GM12865 (cell line): ENCODE measurements around the gene PDE3A.

Experiments used
- DNase-seq: peaks from one replicate; pipeline ENCODE4 v3.0.0; 2010; ENCODE audit warnings: low read depth
- H3K4me3 ChIP-seq: 2 replicates; pipeline ENCODE4 v1.5.1; 2011; ENCODE audit warnings: mild to moderate bottlenecking, low read depth, low read length, control low read depth
- TF ChIP-seq, protein P1 (sequence below): IDR thresholded peaks from 2 replicates; pipeline ENCODE4 v1.5.1; 2011; ENCODE audit warnings: low read length, control low read depth, low read depth, inconsistent platforms; ENCODE audit not compliant: insufficient read depth; ENCODE audit errors: missing control alignments

Gene PDE3A

DNA sequence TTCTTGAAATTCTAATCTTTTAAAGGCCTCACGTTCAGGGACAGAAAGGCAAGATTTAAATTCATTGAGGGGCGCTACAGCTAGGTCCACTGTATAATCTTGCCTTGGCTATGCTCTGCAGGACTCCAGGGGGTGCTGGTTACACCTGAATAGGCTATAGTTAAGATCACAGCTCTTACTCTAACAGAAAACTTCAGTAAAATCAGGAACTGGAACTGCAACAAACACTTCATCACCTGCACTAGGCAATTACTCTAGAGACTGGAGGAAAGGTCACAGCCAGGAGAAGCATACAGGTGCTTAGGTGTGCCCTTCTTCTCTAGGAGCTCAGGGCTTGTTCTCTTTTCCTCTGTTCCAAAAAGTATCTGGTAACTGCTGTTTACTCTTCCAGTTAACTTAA, 347.7 kb downstream of the PDE3A start:
- TF ChIP-seq, protein P1, sequence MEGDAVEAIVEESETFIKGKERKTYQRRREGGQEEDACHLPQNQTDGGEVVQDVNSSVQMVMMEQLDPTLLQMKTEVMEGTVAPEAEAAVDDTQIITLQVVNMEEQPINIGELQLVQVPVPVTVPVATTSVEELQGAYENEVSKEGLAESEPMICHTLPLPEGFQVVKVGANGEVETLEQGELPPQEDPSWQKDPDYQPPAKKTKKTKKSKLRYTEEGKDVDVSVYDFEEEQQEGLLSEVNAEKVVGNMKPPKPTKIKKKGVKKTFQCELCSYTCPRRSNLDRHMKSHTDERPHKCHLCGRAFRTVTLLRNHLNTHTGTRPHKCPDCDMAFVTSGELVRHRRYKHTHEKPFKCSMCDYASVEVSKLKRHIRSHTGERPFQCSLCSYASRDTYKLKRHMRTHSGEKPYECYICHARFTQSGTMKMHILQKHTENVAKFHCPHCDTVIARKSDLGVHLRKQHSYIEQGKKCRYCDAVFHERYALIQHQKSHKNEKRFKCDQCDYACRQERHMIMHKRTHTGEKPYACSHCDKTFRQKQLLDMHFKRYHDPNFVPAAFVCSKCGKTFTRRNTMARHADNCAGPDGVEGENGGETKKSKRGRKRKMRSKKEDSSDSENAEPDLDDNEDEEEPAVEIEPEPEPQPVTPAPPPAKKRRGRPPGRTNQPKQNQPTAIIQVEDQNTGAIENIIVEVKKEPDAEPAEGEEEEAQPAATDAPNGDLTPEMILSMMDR = peak; percentile 6
- DNase-seq = peak; percentile 2

DNA sequence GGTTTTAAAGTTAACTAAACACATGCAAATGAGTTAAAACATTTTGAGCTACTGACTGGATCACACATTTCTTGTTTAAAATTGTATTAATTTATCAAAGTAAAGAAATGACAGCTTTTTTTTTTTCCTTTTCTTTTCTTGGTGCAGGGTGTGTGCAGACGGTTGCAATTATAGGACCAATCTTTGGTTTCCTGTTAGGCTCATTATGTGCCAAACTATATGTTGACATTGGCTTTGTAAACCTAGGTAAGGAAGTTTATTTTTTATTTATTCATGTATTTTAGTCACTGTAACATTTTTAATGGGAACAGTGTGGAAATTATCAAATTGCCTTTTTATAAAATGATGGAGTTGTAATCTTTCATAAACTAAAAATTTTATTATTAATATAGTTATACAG, 348.6 kb downstream of the PDE3A start:
- H3K4me3 ChIP-seq = no peak overlapping the region
- TF ChIP-seq, protein P1 = no peak
- DNase-seq = no peak

More for the DNA sequence above, 347.7 kb downstream of the PDE3A start:
- H3K4me3 ChIP-seq = no peak overlapping the region

DNA sequence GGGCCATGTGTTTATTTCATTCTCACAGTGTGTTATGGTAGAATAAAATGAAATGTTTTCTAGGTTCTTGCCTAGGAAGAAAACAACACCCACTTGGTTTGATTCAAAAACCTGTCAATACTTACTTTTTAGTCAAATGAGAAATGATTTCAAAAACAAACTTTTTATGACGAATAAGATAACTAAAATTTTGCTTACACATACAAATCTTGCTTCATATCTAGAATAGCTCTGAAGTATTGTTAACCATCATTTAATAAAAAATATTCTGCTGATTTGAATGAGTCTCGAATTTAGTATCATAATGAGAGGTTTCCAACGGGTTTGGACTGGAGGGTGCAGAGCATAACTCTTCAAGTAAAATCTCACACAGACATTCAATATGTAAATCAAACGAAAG, 350.0 kb downstream of the PDE3A start:
- TF ChIP-seq, protein P1 = no peak
- H3K4me3 ChIP-seq = no peak overlapping the region
- DNase-seq = no peak

DNA sequence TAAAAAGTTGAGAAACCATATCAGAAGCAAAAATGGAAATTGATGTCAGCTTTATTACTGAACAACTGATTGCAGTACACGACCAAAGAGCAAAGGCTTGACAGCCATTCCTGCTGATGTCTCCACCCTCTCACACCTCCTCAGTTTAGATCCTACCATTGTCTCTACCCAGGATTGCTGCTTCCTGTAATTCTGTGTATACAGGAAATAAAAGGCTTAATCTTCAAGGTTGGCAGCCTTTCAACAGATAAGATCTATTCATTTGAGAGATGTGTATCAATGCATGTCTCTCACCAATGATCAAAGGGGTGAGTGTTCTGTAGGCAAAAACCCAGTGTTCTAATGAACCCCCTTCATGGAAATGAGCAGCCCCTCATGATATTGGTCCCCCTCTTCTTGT, 353.8 kb downstream of the PDE3A start:
- no peak for DNase-seq
- no peak overlapping the region for H3K4me3 ChIP-seq
- TF ChIP-seq, protein P1 = no peak

DNA sequence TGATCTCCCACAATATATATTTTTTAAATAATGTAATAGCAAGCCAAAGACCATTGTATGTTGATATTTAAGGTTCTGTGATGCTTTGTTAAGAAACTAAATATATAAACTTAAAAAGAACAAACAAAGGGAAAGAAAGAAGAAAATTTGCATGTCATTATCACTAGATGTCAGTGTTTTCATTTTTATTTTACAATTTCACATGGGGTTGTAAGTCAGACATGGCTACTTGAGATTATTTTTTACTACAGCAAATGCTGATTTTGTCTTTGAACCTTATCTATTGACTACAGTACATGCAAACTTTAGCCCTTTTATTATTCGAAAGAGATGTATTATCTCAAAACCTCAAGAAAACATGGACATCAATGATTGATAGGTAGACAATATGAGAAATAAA, 362.9 kb downstream of the PDE3A start:
- DNase-seq = no peak
- no peak overlapping the region for H3K4me3 ChIP-seq
- TF ChIP-seq, protein P1 = no peak
